NCI-H1436 (cell line): ENCODE measurements around the gene CDC42BPA.
"Not testable (repeated sequence)": the region's sequence is repeated elsewhere in the genome, so short reads cannot be mapped to it uniquely, and the experiment has no call there.

ENCODE experiments used
- DNase-seq: peaks from one replicate; lab custom pipeline; 2025; lab: John Stamatoyannopoulos, UW

CDC42BPA gene

DNA sequence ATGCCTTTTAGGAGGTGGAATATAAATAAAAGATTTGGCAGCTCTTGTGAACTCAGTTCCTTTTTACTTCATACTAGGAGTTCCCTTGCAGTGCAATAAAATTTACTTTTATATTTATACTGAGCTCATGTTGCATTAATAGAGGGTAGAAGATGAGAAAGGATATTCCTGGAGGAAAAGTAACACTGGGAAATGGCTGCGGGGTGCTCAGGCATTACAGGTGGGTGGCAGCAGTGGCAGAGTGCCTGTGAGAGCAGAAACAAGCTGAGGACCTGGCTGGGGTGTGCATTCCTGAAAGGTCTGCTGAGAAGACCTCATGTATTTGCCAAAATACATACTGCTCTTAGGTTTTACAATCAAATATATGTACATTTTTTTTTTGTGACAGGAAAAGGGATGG lies 251.3 kb downstream of the CDC42BPA start:
- no peak for DNase-seq

DNA sequence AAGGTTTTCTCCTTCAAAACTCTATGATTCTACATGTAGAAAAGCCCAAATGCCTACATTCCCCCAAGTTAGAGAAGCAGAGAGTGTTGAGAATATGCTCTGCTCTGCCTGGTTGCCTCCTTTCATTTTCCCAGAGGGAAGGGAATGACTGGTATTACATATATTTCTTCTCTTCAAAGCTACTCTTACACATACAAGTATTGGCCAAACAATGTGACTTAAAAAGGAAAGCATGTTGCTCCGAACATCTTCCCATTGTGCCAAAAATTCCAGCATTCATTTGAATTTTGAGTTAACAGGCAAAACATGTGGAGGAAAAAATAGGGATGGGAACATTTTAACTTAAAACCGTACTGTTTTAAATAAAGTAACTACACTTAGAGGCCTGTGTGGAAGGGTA lies 253.0 kb downstream of the CDC42BPA start:
- no peak for DNase-seq

DNA sequence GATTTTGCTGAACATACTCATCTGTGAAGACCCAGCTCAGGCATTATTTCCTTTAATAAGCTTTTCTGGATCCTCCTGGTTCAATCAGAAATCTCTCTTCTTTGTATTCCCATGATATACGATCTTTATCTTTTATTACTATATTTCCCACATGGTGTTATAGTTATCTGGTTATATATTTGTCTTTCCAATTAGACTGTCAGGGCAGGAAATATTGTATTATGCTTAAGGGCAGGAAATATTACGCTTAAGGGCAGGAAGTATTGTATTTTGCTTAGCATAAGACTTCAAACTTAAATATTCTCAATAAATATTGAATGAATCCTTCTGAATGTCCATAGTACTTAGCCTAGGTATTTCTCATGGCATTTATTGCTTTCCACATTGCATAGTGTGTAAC lies 256.0 kb downstream of the CDC42BPA start:
- DNase-seq, result no peak

DNA sequence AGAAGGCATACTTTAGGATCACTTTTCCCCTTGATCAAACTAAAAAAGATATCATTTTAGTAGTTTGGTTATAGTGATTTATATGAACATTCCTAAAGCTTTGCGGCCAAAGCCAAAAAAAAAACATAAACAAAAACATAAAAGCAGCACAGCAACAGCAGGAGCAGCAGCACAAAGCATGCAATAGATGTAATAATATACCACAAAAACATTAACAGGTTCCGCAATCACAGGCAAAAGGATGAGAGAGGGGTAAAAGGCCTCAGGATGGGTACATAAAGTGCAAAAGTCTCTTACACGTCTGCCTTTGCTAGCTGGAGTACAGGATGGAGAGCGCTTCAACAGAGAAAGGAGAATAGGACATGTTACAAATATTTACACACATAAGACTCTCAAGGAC lies 259.2 kb downstream of the CDC42BPA start:
- DNase-seq, result no peak

DNA sequence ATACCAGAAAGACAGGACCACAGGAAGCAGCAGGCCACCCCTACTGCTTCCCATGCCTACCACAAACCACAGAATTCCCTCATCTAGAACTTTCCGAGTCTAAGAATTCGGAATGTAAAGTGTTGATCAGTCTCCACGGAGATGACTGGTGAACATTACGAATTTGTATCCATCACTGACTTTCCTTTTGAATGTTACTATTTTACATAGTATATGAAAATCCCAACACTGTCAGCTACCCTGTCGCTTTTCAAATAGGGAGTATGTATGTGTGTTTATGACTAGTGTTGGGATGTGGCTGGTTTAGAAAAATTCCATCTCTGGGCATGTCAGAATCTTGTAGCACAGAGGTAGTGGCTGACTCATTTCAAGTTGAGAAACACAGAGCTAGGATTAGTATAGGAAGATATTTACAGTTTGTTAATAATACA lies 260.0 kb downstream of the CDC42BPA start:
- DNase-seq, result no peak

DNA sequence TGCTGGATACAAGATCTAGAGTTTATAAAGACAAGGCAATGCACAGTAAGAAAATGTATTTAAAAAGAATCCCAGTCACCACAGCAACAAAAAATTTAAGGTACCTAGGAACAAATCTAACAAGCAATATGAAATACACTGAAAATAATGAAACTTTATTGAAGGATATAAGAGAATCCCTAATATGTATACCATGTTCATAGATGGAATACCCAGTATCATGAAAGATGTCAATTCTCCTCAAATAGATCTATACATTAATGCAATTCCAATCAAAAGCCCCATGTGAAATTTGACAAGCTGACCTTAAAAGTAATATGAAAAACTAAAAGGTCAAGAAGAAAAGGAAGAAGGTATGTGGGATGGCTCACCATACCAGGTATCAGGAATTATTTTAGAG lies 269.0 kb downstream of the CDC42BPA start:
- no peak for DNase-seq

DNA sequence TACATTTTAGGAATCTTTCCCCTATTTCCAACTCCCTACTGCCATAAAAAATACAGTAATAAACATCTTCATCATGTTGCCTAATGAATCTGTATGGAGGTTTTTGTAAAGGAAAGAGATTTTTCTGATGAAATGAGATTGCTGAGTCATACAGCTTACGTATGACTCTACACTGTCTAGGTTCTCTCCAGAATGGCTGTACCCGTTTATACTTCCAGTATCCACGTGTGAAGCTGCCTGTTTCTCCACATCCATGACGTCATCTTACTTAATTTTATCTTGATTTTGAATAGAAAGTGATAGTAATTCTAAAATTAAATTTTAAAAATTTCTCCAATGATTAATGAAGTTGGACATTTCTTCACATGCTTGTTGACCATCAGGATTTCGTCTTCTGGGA lies 274.5 kb downstream of the CDC42BPA start:
- DNase-seq, result no peak

DNA sequence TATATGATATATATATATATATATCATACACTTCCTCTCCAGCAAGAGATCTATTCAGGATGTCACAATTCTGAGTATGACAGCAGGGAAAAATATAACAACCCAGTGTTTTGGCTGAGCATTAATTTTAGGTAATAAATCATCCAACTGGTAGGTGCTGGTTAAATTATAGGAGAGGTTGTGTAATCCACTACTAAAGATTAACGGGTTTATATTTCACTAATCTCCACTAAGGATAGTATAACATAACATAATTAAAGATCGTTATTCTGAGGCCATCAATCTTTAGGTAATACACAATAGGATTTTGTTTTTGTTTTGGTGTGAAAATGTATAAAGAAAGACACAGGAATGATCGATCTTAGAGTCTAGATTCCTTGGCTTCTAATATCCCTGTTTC lies 276.0 kb downstream of the CDC42BPA start:
- no peak for DNase-seq

DNA sequence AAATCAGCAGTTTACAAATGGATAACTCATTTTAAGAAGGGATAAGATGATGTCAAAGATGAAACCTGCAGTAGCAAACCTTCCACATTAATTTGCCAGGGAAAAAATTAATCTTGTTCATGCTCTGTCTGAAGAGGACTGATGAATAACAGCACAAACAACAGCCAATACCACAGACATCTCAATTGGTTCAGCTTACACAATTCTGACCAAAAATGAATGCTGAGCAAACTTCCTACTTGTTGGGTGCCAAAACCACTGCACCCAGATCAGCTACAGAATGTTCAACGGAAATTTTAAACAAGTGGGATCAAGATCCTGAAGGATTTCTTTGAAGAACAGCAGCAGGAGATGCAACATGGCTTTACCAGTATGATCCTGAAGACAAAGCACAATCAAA lies 279.9 kb downstream of the CDC42BPA start:
- no peak for DNase-seq

DNA sequence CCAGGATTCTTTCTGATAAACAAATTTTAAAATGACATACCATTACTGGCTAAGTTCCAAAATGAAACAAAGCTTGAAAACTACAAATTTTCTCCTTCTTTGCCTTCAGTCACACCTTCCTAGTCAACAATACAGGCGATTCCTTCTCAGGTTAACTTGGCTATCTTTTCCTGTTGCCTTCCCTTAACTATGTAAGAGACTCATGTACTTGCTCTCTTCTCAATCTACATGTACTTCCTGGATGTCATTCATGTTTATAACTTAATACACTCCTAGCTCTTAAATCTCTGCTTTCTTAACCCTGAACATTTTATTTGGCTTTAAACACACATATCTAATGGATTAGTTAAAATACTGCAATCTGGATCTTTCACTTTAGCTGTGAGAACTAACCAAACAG lies 281.2 kb downstream of the CDC42BPA start:
- DNase-seq, result no peak

DNA sequence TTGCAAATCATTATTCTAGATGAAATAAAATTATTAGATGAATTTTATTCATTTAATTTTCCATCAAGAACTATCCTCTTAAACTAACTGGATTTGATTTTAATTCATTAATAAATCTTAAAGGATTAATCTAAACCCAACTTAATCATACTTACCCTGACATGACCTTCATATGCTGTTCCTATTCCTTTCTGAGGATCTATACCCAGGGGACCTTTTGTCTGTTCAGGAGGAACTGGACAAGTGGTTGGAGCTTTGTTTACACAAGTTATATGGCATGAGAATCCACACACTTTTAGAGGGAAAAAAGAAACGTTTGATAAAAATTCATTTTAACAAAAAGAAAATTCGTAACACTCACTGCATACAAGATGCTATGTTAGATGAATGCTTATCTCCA lies 283.0 kb downstream of the CDC42BPA start:
- no peak for DNase-seq

DNA sequence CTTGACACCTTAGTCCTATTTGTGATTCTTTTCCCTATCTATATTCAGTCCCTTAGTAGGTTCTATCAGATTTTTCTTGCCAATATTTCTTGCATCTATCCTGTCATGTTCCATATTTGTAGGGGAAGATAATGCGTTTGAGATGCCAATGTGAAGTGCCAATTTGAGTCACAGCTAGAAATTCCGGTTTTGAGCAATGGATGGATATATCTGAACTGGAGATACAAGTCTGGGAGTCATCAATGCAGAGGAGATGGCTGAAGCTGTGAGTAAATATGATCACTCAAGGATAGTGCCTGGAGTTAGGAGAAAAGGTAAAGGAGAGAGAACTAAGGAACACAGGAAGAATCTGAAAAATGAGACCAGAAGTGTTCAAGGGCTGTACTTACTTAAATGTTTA lies 284.4 kb downstream of the CDC42BPA start:
- DNase-seq, result no peak

DNA sequence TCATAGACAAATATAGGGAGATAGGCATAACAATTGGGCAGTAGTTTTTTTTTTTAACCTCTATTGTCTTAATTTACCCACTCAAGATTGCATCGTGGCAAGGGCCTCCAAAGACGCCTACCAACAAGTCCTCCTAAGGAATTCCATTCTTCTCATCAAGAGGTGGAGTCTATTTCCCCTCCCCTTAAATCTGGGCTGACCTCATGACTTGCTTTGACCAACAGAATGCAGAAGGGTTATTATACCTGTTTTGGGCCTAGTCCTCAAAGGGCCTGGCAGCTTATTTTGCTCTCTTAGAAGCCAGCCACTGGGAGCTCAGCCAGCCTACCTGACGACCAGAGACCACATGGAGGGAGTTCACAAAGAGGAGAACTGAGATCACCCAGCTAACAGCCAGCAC lies 285.9 kb downstream of the CDC42BPA start:
- DNase-seq, result no peak

DNA sequence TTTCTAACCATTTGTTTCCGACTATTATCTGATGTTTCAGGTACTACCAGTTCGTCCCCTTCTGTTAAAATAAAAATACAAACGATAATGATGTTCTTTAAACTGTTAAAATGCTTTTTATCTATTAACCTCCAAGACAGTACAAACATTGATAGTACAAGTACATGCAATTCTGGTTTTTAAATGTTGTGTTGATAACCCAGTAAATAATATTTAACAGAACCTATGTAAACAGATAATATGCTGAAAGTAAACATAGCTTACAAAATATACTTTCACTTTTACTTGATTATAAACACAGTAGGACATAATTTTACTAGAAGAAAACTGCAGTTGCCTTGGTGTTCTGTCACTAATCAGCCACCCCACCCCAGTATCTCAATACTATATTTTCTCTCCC lies 301.3 kb downstream of the CDC42BPA start:
- DNase-seq, result no peak

DNA sequence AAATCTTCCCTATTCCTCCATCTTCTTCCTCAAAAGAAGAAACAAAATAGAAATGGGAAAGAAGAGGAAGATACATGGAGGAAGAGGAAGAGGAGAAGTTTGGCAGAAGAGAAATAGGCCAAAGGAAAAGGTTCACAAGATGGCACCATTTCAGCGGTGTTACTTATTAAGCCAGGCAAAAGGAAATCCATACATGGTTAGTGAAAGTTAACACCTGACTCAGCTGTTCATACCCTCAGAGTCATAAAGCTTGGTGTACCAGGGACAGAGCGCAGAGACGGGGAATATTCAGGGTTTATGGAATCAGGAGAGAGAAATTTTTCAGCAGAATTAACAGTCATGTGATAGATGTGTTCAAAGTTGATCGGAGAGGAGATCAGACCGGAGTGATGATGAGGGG lies 307.6 kb downstream of the CDC42BPA start:
- no peak for DNase-seq

DNA sequence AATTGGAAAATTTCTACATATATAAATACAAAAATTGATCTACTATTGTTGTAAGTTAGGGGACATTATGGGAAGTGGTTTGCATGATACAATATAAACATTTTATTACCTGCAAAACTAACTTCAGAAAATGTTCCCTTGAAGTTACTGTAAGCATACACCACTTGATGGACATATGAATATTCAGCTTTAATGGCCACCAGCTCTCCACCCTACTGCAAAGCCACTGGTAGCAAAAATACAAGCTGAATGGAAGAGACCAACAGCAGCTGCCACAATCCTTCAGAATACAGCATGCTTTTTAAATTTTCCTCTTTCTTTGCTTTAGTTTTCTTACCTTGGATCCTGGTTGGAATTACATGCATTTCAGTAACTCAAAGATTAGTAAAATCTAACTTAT lies 308.4 kb downstream of the CDC42BPA start:
- no peak for DNase-seq

DNA sequence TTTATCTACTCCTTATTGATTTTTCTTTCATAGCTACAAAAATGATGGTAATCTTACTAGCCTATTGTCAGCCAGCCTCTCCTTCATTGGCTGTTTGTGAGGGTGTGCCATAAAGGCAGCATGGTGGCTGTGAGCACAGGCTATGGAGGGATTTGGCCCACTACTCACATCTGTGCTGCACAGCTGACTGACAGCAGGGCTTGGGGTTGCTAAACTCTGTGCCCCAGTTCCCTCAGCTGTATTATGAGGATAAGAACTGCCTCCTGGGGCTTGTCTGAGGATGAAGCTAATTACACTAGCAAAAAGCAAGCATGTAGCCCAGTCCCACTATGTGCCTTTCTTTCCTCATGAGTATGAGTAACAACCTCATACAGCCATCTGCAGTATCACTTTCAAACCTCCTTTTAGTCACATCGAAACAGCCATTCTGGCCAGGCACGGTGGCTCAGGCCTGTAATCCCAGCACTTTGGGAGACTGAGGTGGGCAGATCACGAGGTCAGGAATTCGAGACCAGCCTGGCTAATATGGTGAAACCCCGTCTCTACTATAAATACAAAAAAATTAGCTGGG lies 312.0 kb downstream of the CDC42BPA start:
- no peak for DNase-seq

DNA sequence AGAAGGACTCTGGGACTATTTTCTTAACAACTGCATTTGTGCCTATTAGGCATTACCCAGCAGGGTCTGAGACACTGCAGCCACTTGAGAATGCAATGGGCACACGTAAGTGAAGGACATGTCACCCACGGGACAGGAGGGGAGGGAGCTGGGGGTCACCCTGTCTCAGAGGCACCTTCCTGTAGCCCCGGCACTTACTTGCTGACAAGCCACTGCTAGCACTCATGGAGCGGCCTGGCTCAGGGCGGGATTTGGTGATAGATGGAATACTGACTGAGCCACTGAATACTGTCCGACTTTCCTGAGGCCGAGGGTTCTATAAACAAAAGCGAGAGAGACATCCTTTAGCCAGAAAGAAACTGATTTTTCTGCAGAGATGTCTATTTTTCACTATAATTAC lies 313.5 kb downstream of the CDC42BPA start:
- no peak for DNase-seq

DNA sequence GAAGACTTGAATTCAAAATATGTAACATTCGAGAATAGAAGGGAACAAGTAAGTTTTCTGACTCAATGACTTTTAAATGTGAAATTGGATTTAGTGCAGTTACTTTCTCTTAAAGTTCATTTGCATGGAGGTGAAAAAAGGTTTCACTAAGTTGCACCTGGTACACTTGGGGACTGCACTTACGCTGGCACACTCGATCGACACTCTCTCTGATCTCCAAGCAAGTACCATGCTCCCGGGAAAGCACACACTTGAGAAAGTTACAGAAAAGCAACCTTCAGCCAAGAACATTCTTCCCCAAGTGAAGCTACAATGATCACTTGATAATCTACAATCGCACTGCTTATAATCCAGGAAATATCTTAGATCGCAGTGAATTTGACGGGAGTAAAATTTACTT lies 315.1 kb downstream of the CDC42BPA start:
- DNase-seq, result no peak

DNA sequence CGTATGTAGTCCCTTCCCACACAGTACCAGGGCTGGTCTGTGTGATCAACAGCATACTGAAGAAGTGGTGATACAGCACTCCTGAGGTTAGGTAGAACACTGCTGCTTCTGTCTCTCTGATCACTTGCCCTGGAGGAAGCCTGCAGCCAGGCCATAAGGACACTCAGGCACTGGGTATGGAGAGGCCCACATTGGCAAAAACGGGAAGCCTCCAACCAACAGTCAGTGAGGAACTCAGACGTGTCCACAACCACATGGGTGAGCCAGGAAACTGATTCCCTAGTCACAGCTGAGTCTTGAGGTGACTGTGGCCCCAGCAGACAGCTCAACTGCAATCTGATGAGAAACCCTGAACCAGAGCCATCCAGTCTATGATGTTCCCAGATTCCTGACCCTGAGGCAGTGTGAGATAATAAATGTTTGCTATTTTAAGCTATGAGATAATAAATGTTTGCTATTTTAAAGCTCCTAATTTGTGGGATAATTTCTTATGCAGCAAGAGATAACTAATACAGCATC lies 315.7 kb downstream of the CDC42BPA start:
- no peak for DNase-seq

DNA sequence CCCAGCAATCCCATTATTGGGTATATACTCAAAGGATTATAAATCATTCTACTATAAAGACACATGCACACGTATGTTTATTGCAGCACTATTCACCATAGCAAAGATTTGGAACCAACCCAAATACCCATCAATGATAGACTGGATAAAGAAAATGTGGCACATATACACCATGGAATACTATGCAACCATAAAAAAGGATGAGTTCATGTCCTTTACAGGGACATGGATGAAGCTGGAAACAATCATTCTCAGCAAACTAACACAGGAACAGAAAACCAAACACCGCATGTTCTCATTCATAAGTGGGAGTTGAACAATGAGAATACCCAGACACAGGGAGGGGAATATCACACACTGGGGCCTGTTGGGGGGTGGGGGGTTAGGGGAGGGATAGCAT lies 318.7 kb downstream of the CDC42BPA start:
- not testable (repeated sequence) for DNase-seq

DNA sequence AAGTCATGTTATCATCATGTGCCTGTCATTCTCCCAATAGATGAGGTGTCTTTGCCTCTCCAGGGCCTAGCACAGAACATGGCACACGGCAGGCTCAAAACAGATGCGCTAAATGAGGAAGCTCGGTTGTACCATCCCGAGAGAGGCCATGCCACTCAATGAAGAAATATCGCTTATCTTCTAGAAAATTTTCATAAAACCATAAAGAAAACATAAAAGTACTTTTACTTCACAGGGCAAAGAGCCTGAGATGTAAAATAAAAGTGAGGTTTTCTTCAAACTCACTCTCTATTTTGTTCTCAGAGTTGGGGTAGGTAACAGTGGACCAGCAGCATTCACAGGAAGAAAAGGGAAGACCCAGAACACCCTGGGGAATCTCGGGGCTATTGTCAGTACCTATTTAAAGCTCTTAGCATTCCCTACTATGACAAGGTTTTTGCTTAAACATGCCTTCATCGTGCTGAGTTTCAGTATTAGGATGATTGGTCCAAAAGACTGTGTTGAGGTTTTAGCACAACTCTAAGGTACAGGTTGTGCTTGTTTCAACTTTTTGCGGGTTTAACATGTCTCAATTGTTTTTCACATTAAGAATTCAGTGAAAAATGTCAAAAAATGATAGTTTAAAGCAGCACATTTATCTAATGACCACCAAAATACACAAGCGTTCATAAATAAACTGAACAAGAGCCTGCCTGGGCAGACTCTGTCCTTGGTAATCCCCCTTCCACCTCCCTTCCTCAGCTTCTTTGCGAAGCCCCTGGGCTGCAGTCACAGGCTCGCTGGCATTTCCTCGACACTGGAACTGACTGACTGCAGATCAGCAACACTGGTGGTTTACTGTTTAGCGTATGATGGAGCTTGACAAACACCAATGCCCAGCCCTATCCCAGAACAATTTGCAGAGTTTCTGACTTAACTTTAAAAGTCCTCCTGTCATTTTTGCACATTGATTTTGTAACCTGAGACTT lies 322.6 kb downstream of the CDC42BPA start:
- no peak for DNase-seq

DNA sequence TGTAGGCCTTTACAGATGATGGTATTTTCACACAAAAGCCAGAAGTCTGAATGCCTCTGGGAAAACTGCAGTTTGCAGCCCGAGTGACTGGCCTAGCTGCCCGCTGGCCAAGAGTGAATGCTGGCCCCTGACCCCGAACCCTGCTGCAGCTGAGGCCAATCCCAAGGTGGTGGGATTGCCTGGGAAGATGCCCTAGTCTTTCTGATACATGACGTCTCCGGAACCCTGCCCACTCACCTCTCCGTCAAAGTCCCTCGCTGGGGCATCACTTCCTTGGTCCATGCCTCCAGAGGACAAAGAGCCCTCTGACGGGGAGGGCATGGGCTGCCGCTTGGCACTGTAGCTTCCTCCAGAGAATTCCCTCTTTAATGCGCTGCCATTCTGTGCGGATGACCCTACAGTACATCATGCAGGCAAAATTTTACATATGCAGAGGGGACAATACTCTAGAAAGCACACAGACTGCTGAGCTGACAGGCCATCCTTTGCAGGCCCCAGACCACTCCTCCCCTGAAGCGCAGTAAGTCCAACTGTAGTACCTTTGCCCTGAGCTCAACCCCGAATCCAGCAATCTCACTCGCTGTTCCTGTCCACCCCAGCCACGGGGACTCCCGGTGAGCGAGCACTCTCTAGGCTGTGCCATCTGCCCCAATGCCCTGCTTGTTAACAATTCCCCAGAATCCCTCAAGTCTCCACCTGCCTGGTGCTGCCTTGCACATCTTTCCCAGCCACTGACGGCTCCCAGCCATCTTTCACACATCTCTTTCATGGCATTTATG lies 323.5 kb downstream of the CDC42BPA start:
- DNase-seq, result no peak
